Neural crest cell (in vitro differentiated cells): ENCODE data around the gene FCN1. TPM values are rescaled to one million over a fixed set of nuclear protein-coding genes. Genes with fewer than 3 reads are reported as not detected.

Source experiments
- DNase-seq: peaks from one replicate; pipeline ENCODE4 v3.0.0; 2021; ENCODE audit warnings: low read depth, mixed read lengths, low spot score
- H3K27ac Mint-ChIP-seq: one replicate; pipeline ENCODE4 v1.8.0; 2021; ENCODE audit warnings: mild to moderate bottlenecking, mixed read lengths; ENCODE audit not compliant: unreplicated experiment
- H3K27me3 Mint-ChIP-seq: 2 replicates; pipeline ENCODE4 v1.8.0; 2021; ENCODE audit warnings: low read depth, mild to moderate bottlenecking, mixed read lengths
- H3K36me3 Mint-ChIP-seq: 2 replicates; pipeline ENCODE4 v1.8.0; 2021; ENCODE audit warnings: low read depth, mild to moderate bottlenecking, mixed read lengths
- H3K4me1 Mint-ChIP-seq: 2 replicates; pipeline ENCODE4 v1.8.0; 2021; ENCODE audit warnings: mixed read lengths
- H3K4me3 Mint-ChIP-seq: one replicate; pipeline ENCODE4 v1.8.0; 2021; ENCODE audit warnings: mild to moderate bottlenecking, mixed read lengths
- H3K9me3 Mint-ChIP-seq: 2 replicates; pipeline ENCODE4 v1.8.0; 2021; ENCODE audit warnings: mixed read lengths
- total RNA-seq: library from RNA; stranded (reverse); gene quantifications from 2 replicates; pipeline ENCODE4 v1.2.1, GENCODE V29; 2021
- TF ChIP-seq, protein P1 (sequence below): fragments of 200-600 bp; sonication (generic); conservative IDR thresholded peaks from 2 replicates; pipeline ENCODE4 v1.5.0; 2021; ENCODE audit warnings: antibody characterized with exemption, mild to moderate bottlenecking

The FCN1 gene
- total RNA-seq, 1 donor from 2014 or later: not detected

DNA sequence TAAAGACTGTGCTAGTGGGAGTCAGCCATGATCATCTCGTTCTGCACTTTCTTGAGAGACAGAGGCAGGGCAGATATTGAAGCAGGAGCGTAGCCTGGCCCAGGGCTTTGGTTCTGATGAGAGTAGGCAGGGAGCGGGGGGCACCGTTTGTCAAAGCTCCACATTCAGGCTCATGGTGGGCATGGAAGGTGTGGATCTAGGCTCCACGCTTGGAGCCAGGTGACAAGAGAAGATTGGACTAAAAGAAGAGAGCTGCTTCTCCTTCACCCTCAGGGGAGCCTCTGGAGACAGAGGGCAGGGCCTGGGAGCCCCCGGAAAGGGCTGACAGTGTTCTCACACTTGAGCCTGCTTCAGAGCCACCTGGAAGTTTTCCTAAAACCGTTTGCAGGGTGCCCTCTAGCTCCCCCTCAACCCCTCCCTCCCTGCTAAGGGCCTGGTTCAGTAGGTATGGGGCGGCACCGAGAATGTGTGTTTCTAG, 61.8 kb downstream of the FCN1 start:
- no peaks in the 10 kb centered on the region for H3K36me3 Mint-ChIP-seq
- H3K4me1 Mint-ChIP-seq: no peaks in the 10 kb centered on the region
- no peak for DNase-seq
- TF ChIP-seq, protein P1, sequence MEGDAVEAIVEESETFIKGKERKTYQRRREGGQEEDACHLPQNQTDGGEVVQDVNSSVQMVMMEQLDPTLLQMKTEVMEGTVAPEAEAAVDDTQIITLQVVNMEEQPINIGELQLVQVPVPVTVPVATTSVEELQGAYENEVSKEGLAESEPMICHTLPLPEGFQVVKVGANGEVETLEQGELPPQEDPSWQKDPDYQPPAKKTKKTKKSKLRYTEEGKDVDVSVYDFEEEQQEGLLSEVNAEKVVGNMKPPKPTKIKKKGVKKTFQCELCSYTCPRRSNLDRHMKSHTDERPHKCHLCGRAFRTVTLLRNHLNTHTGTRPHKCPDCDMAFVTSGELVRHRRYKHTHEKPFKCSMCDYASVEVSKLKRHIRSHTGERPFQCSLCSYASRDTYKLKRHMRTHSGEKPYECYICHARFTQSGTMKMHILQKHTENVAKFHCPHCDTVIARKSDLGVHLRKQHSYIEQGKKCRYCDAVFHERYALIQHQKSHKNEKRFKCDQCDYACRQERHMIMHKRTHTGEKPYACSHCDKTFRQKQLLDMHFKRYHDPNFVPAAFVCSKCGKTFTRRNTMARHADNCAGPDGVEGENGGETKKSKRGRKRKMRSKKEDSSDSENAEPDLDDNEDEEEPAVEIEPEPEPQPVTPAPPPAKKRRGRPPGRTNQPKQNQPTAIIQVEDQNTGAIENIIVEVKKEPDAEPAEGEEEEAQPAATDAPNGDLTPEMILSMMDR: no peak
- H3K9me3 Mint-ChIP-seq: peaks cover 2% of the 10 kb centered on the region
- H3K27ac Mint-ChIP-seq: no peak overlapping the region
- no peak overlapping the region for H3K4me3 Mint-ChIP-seq
- H3K27me3 Mint-ChIP-seq: peaks cover 12% of the 10 kb centered on the region

Other genes starting within 250 kb of the FCN1 start
- not detected in 2 replicates for gene FCN2, start 37.1 kb downstream of the FCN1 start, total RNA-seq
- 23.3 and 27.2 TPM in 2 replicates for gene OLFM1, start 169.8 kb upstream of the FCN1 start, total RNA-seq